Loucy (cell line): ENCODE data around the gene NDE1.

Experiments used
- H2AFZ ChIP-seq: fragments of 200-600 bp; sonication (generic); 2 replicates; pipeline ENCODE4 v1.6.0; 2016; ENCODE audit warnings: antibody characterized with exemption, mild to moderate bottlenecking, low read length, moderate library complexity
- H3F3A ChIP-seq: fragments of 200-600 bp; 2 replicates; pipeline ENCODE4 v1.6.0; 2016; ENCODE audit warnings: antibody characterized with exemption, low read depth, mild to moderate bottlenecking
- H3K27me3 ChIP-seq: fragments of 200-600 bp; sonication (generic); 2 replicates; pipeline ENCODE4 v1.6.1; 2014; ENCODE audit warnings: low read length, mild to moderate bottlenecking; ENCODE audit not compliant: insufficient read depth, poor library complexity, severe bottlenecking
- H3K36me3 ChIP-seq: fragments of 200-600 bp; sonication (generic); 2 replicates; pipeline ENCODE4 v1.6.1; 2016; ENCODE audit warnings: low read length; ENCODE audit not compliant: insufficient read depth
- H3K4me1 ChIP-seq: fragments of 200-600 bp; sonication (generic); 2 replicates; pipeline ENCODE4 v1.5.1; 2014; ENCODE audit warnings: low read length, mild to moderate bottlenecking; ENCODE audit not compliant: insufficient read depth, poor library complexity, severe bottlenecking
- H3K4me2 ChIP-seq: fragments of 200-600 bp; sonication (generic); 2 replicates; pipeline ENCODE4 v1.6.0; 2014; ENCODE audit warnings: antibody characterized with exemption, low read length, low read depth, mild to moderate bottlenecking; ENCODE audit not compliant: poor library complexity, severe bottlenecking
- H3K4me3 ChIP-seq: fragments of 200-600 bp; sonication (generic); 2 replicates; pipeline ENCODE4 v1.5.1; 2014; ENCODE audit warnings: low read length, mild to moderate bottlenecking, mixed read lengths; ENCODE audit not compliant: poor library complexity, severe bottlenecking
- H3K79me2 ChIP-seq: fragments of 200-600 bp; sonication (generic); 2 replicates; pipeline ENCODE4 v1.6.1; 2014; ENCODE audit warnings: low read length; ENCODE audit not compliant: insufficient read depth
- H3K9ac ChIP-seq: fragments of 200-600 bp; sonication (generic); 2 replicates; pipeline ENCODE4 v1.6.0; 2014; ENCODE audit warnings: mild to moderate bottlenecking, low read depth, low read length, moderate library complexity; ENCODE audit not compliant: poor library complexity, severe bottlenecking
- H3K9me2 ChIP-seq: fragments of 200-600 bp; sonication (generic); replicated peaks from 2 replicates; pipeline ENCODE4 v1.6.1; 2016; ENCODE audit warnings: low read depth, low read length, mixed read lengths
- H3K9me3 ChIP-seq: fragments of 200-600 bp; sonication (generic); 2 replicates; pipeline ENCODE4 v1.6.1; 2014; ENCODE audit warnings: mild to moderate bottlenecking, antibody characterized with exemption, low read length, low read depth; ENCODE audit not compliant: insufficient read depth
- H4K20me1 ChIP-seq: fragments of 200-600 bp; sonication (generic); 2 replicates; pipeline ENCODE4 v1.6.0; 2014; ENCODE audit warnings: antibody characterized with exemption, low read length, mild to moderate bottlenecking; ENCODE audit not compliant: insufficient read depth, poor library complexity, severe bottlenecking
- CTCF ChIP-seq: fragments of 200-600 bp; sonication (generic); conservative IDR thresholded peaks from 2 replicates; pipeline ENCODE4 v1.5.1; 2014; ENCODE audit warnings: mild to moderate bottlenecking, antibody characterized with exemption, low read length
- EZH2phosphoT487 ChIP-seq: fragments of 200-600 bp; IDR thresholded peaks from 2 replicates; pipeline ENCODE4 v1.6.1; 2018; ENCODE audit warnings: antibody characterized with exemption, mild to moderate bottlenecking, moderate library complexity, borderline replicate concordance

NDE1 gene

GRCh38 chr16:15736529-15736928 is 86.5 kb downstream of the NDE1 start:
- H3K9me2 ChIP-seq, result no peaks in the 10 kb centered on the region
- no peaks in the 10 kb centered on the region for H3K79me2 ChIP-seq
- TF ChIP-seq CTCF (no peak), EZH2phosphoT487 (no peak)
- no peaks in the 10 kb centered on the region for H4K20me1 ChIP-seq
- no peak overlapping the region for H3K4me3 ChIP-seq
- no peaks in the 10 kb centered on the region for H3K9me3 ChIP-seq
- no peak overlapping the region for H2AFZ ChIP-seq
- H3K4me2 ChIP-seq, result no peak overlapping the region
- H3K27me3 ChIP-seq, result no peaks in the 10 kb centered on the region
- H3K9ac ChIP-seq, result no peak overlapping the region
- H3K4me1 ChIP-seq, result no peaks in the 10 kb centered on the region
- no peaks in the 10 kb centered on the region for H3F3A ChIP-seq
- no peaks in the 10 kb centered on the region for H3K36me3 ChIP-seq

- Histone ChIP-seq H3K9ac (no peak overlapping the region), H3K4me1 (no peaks in the 10 kb centered on the region), H3K4me2 (no peak overlapping the region), H3K79me2 (no peaks in the 10 kb centered on the region), H2AFZ (no peak overlapping the region), H3K36me3 (no peaks in the 10 kb centered on the region), H3K9me2 (no peaks in the 10 kb centered on the region), H4K20me1 (no peaks in the 10 kb centered on the region), H3K4me3 (no peak overlapping the region), H3K27me3 (no peaks in the 10 kb centered on the region), H3K9me3 (no peaks in the 10 kb centered on the region), H3F3A (no peaks in the 10 kb centered on the region)
- TF ChIP-seq CTCF (no peak), EZH2phosphoT487 (no peak)
These were observed 87.1 kb downstream of the NDE1 start for GRCh38 chr16:15737140-15737644.

- H3K4me3 ChIP-seq, result no peak overlapping the region
- H3K4me2 ChIP-seq, result no peak overlapping the region
- no peaks in the 10 kb centered on the region for H3K9me2 ChIP-seq
- TF ChIP-seq EZH2phosphoT487, result no peak
- no peak for TF ChIP-seq CTCF
- H4K20me1 ChIP-seq, result no peaks in the 10 kb centered on the region
- no peaks in the 10 kb centered on the region for H3K79me2 ChIP-seq
- H3K4me1 ChIP-seq, result no peaks in the 10 kb centered on the region
- H3F3A ChIP-seq, result no peaks in the 10 kb centered on the region
- no peaks in the 10 kb centered on the region for H3K27me3 ChIP-seq
- no peak overlapping the region for H3K9ac ChIP-seq
- H2AFZ ChIP-seq, result no peak overlapping the region
- no peaks in the 10 kb centered on the region for H3K36me3 ChIP-seq
- no peaks in the 10 kb centered on the region for H3K9me3 ChIP-seq
These were observed 89.4 kb downstream of the NDE1 start for GRCh38 chr16:15739464-15739863.
